GM21737 (cell line): ENCODE results near the gene IFI30.

ENCODE experiments used
- ATAC-seq: cut with Tn5 transposase; IDR thresholded peaks from one replicate; pipeline ENCODE4 v1.9.1; 2021; ENCODE audit warnings: mild to moderate bottlenecking, moderate library complexity; ENCODE audit not compliant: unreplicated experiment

The IFI30 gene

DNA sequence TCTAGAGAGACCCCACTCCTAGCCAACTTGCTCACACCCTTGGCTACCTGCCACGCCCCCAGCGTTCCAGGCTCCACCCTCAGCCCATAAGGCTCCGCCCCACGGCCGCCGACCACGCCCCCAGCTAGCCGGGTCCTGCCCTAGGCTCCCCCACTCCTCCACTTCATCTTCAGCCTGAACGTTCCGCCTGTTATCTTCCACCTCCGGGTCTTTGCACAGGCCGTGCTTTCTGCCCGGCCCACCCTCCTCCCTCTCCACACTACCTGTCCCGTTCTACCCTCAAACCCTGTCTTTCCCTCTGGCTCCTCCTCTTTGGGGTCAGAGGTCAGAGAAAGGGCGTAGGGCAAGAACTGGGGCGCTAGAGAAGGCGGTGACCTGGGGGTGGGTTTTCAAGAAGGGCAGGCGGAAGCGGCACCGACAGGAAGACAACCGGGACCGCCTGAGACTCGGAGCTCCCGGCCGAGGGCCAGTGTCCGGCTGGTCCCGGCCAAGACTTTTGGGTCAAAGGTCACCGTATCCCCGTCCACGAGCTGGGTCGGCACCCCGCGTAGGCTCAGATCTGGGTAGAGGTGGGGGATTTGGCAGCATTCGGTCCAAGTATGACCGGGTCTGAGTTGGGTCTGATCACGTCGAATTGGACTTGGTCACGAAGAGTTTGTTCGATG, 50.4 kb downstream of the IFI30 start:
- no peak for ATAC-seq

DNA sequence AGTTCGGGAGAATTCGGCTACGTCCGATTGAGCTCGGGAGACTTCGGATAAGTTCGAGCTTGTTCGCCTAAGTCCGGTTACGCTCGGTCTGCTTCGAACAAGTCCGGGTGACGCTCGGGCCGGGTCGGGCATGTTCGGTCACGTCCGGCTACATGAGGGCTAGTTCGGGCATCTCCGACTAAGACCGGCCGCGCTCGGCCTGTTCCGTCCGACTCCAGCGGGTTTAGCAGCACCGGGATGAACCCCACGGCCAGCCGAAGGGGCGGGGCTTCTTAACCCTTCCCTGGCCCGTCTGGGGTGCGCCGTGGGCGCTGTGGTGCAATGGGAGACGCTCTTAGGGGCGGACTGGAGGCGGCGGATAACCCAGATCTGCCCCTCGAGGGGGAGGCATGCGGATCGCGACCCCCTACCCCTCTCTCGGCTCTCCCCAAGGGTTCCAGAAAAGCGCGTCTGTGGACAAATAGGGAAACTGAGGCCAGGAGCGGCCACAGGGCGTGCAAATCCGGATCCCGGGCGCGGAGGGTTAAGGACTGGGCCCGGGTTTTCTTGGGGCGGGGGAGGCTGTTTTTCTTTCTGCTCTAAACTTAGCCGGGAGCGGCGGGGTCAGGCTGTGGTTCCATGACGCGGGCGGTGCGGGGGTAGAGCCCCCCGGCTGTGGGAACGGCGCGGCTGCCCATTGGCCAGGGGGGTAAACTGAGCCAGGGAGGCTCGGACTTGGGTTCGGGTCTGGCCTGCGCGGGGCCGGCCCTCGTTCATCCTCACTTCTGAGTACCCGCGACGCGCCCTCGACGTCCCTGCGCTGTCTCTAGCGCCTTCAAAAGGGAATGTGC, 51.1 kb downstream of the IFI30 start:
- peak; percentile 79 for ATAC-seq

DNA sequence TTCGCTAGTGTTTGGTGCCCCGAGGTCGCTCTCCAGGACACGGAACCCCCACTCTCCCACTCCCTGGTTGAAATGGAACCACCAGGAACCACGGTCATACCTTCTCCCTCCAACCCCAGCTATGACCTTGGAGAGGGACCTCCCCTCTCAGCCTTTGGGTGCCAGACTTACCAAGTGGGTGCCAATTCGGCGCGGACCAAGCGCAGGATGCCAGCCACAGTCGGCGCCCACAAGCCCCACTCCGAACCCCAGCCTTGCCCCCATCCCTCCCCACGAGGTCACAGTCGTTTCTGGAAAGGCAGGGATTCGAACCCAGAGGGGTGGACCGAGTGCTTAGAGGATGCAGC, 51.7 kb downstream of the IFI30 start:
- no peak for ATAC-seq

DNA sequence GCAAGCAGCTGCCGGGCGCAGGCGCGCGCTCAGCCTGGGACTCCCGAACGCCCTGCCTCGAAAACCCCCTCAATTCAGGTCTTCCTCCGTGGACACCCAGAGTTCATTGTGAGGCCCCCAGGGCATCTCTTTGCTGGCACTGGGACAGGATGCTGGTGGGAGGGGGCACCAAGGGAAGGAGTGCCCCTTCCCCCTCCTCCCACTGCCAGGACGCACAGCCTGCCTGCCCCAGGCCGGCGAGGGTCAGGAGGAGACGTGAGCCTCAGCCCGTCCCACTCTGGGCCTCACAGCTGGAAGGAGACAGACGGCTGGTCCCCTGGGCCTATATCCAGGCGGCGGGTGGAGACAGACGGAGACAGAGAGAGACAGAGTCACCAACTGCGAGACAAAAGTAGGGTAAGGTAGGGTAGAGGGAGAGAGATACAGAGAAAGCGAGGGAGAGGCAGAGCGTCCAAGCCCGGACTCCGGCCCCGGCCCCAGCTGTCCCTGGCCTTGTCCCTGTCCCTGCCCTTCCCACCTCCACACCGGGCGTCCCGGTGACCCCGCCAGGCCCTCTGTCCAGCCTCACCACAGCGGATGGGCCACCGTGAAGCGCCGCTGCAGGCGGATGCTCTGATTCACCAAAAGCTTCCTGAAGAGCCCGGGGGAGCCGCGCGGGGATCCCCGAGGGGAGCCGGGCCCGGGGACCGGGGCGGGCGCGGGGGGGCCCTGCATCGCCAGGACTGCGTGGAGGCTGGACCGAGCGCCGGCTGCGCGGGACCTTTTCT, 52.3 kb downstream of the IFI30 start, which contains the start of gene PDE4C:
TSS of gene PDE4C (minus strand) at position 737 of the 767 bp plus-strand sequence. CDS start at position 714, 23 bp downstream.
- no peak for ATAC-seq

DNA sequence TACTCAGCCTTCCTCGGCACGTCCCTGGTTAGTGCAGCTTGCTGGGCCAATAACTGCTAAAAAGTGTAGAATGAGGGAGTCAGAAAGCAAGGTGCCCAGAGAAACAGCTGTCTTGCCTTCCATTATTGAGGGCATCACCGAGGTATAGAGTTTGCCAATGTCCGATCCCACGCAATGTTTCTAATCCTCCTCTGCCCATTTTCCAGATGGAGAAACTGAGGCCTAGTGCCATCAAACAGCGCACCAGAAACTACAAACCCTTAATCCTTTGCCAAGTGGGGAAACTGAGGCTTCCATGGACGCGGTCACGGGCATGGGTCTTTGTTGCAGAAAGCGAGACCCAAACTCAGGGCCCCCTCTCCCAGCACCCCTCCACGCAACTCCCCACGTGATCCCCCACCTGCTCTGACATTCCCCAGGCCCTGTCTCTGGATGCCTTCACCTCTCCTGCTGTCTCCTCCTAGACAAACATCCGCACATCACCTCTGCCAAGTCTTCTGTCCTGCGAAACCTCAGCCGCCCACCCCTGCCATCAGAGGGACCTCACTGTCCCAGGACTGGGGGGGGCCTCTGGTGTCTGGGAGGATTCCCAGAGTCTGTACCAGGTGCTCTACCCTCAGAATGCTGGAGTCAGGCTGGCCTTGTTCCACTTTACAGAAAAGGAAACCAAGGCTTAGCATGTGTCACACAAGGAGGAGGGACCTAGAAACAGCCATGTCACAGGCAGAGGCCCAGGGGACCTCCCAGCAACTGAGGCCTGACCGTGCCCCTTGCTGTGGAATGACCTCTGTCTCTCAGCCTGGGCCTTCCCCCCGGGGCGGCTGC, 53.6 kb downstream of the IFI30 start:
- ATAC-seq: no peak
